ENCODE measurements around the gene CNTLN.

Gene CNTLN

DNA sequence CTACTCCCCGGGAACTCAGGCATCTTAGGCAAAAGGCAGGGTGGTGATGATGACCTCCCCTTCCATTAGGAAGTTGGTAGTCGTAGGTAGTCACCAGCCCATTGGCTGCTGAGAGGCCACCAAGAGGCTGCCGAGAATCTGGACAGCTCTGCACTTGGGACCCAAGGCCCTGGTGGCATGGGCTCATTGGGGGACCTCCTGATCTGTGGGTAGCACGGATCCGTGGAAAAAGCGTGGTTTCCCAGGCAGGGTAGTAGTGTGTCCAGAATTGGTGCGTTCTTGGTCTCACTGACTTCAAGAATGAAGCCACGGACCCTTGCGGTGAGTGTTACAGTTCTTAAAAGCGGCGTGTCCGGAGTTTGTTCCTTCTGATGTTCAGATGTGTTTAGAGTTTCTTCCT is 158.8 kb downstream of the CNTLN start:
- Histone ChIP-seq H3K27me3 (no peaks in the 10 kb centered on the region), H3K36me3 (peaks cover 13% of the 10 kb centered on the region), H3K4me1 (no peaks in the 10 kb centered on the region), H3K9ac (no peak overlapping the region), H3K4me2 (no peak overlapping the region), H3K27ac (no peak overlapping the region), H3K4me3 (no peak overlapping the region), H3K9me3 (peaks cover 24% of the 10 kb centered on the region), H4K20me1 (no peaks in the 10 kb centered on the region)
- TF ChIP-seq Cebpa-rat (IDR thresholded peaks at IDR 0.05): no peak

DNA sequence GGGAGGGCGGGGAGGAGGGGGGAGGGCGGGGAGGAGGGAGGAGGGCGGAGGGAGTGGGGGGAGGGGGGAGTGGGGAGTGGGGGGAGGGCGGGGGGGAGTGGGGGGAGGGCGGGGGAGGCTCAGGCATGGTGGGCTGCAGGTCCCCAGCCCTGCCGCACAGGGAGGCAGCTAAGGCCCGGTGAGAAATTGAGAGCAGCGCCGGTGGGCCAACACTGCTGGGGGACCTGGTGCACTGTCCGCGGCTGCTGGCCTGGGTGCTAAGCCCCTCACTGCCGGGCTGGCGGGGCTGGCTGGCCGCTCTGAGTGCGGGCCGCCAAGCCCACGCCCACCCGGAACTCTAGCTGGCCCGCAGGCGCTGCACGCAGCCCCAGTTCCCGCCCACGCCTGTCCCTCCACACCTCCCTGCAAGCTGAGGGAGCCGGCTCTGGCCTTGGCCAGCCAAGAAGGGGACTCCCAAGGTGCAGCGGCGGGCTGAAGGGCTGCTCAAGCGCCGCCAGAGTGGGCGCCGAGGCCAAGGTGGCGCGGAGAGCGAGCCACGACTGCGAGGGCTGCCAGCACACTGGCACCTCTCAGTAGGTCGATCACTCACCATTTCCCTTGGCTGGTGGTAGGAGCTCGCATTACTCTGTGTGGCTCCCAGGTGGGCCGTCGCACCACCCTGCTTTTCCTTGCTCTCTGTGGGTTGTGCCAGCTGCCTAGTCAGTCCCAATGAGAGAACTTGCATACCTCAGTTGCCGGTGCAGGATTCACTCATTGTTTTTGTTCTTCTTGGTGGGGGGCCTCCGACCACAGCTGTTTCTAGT is 160.2 kb downstream of the CNTLN start:
- Histone ChIP-seq H3K4me2 (no peak overlapping the region), H3K27me3 (no peaks in the 10 kb centered on the region), H4K20me1 (no peaks in the 10 kb centered on the region), H3K9me3 (peaks cover 24% of the 10 kb centered on the region), H3K9ac (no peak overlapping the region), H3K4me1 (no peaks in the 10 kb centered on the region), H3K36me3 (peaks cover 13% of the 10 kb centered on the region), H3K4me3 (no peak overlapping the region), H3K27ac (no peak overlapping the region)
- no peak for TF ChIP-seq Cebpa-rat (IDR thresholded peaks at IDR 0.05)

DNA sequence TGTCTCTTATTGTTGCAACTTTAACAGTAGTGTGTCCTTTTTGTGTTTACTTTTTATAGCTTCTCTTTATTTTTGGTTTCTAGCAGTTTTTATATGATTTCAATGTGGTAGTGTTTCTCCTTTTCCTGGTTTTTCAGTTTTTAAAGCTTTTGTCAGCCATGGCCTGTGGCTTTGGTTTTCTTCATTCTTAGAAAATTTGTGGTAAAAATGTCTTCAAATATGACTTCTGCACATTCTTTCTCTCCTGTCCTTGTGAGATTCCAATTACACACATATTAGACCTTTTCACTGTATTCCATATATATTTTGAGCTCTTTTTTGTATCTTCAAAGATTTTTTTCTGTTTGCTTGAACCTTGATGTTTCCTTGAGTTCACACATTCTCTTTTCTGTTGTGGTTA is 180.5 kb downstream of the CNTLN start:
- H3K9ac ChIP-seq: no peak overlapping the region
- TF ChIP-seq Cebpa-rat (IDR thresholded peaks at IDR 0.05): no peak

DNA sequence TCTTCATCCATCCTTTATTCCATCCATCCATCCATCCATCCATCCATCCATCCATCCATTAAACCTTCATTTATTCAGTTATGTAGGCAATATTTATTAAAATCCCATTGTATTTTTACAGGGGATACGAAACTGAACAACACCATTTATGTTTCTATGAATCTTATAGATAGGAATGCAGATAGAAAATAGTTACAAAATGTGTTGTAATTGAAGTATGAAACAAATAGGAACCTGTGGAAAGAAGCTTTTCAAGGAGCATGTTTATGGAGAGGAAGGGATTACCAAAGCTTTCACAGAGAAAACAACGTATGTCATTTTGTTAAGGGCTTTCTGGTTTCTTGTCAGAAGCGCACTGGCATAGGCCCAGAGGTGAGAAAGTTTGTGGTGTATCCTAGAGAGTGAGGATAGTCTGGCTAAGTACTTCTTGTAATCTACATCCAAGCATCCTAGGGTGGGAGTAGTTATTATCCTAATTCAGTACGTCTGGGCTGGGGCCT is 184.0 kb downstream of the CNTLN start:
- H3K4me3 ChIP-seq: no peak overlapping the region

More for the DNA sequence above, 180.5 kb downstream of the CNTLN start:
- H3K4me1 ChIP-seq: no peaks in the 10 kb centered on the region
- no peaks in the 10 kb centered on the region for H3K36me3 ChIP-seq
- H3K27ac ChIP-seq: no peak overlapping the region
- H3K27me3 ChIP-seq: no peaks in the 10 kb centered on the region
- H3K4me3 ChIP-seq: no peak overlapping the region
- no peaks in the 10 kb centered on the region for H4K20me1 ChIP-seq
- no peaks in the 10 kb centered on the region; the same call in 1 of the 2 replicates for H3K9me3 ChIP-seq
- H3K4me2 ChIP-seq: no peak overlapping the region

DNA sequence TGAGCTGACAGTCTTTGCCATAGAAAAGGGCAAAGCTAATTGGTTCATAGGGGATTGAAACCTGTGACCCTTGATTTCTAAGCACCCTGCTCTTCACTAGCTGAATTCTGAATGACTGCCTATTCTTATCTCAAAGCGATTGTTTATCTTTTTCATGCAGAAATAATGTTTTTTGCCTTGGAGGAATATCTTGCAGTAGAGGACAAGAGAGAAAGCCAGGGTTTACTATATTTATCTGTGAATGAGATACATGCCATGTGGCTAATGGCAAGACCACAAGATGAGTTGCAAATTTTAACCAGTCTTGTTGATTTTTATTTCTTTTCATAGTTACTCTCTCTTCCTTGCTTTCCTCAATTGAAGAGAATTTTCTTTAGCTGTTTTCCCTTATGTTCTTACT is 185.0 kb downstream of the CNTLN start:
- Histone ChIP-seq H3K27ac (no peak overlapping the region), H3K4me2 (no peak overlapping the region), H3K36me3 (no peaks in the 10 kb centered on the region)

More for the DNA sequence above, 184.0 kb downstream of the CNTLN start:
- H3K9me3 ChIP-seq: no peaks in the 10 kb centered on the region
- no peak overlapping the region for H3K4me2 ChIP-seq
- H3K27me3 ChIP-seq: no peaks in the 10 kb centered on the region
- H4K20me1 ChIP-seq: no peaks in the 10 kb centered on the region
- no peak overlapping the region for H3K27ac ChIP-seq
- no peak for TF ChIP-seq Cebpa-rat (IDR thresholded peaks at IDR 0.05)
- no peaks in the 10 kb centered on the region for H3K36me3 ChIP-seq
- no peaks in the 10 kb centered on the region for H3K4me1 ChIP-seq
- no peak overlapping the region for H3K9ac ChIP-seq

DNA sequence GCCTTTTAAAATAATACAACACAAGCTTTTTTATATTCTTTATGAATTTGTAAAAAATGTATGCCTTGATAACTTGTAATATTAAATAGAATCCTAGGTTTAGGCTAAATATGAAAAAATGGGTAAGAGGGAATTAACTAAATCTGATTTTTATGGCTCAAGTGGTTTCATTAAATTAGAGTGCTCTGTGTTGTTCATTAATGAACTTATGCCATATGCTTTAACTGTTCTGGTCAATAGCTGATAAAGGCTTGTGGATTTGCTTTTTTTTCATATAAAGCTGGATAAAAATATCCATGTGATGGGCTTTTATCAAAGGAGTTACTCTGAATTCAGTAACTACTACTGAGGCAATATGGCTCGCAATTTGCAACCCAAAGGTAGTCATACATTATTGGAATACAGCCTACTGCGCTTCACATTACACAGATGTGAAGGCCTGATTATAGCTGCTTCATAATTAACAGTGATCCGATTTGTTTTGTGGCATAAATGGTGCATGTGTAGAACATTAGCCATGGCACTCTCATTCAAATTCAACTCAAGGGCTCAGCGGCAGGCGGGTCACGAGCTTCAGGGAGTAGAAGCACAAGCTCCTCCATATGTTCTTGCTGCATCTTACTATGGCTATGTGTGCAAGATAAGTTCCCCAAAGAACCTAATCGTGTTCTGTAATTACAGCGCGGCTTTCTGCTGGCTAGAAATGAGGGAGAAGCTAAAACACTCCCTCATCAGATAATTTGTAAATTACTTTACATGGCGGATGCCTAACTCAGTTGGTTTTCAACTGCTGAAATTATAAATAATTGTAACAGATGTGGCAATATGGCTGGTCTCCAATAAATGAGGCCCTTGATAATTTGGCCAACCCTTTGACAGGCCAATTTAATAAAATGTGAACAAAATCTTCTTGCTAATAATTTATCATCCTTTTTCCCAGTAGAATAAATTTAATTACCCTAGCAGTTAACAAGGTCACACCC is 188.3 kb downstream of the CNTLN start:
- Histone ChIP-seq H3K9me3 (no peaks in the 10 kb centered on the region), H4K20me1 (no peaks in the 10 kb centered on the region), H3K4me3 (no peak overlapping the region), H3K27ac (no peak overlapping the region), H3K4me1 (no peaks in the 10 kb centered on the region), H3K36me3 (no peaks in the 10 kb centered on the region), H3K9ac (no peak overlapping the region), H3K4me2 (no peak overlapping the region), H3K27me3 (no peaks in the 10 kb centered on the region)
- no peak for TF ChIP-seq Cebpa-rat (IDR thresholded peaks at IDR 0.05)

More for the DNA sequence above, 185.0 kb downstream of the CNTLN start:
- TF ChIP-seq Cebpa-rat (IDR thresholded peaks at IDR 0.05): no peak
- H4K20me1 ChIP-seq: no peaks in the 10 kb centered on the region
- H3K9me3 ChIP-seq: no peaks in the 10 kb centered on the region
- H3K4me1 ChIP-seq: no peaks in the 10 kb centered on the region
- H3K9ac ChIP-seq: no peak overlapping the region
- H3K27me3 ChIP-seq: no peaks in the 10 kb centered on the region
- no peak overlapping the region for H3K4me3 ChIP-seq

DNA sequence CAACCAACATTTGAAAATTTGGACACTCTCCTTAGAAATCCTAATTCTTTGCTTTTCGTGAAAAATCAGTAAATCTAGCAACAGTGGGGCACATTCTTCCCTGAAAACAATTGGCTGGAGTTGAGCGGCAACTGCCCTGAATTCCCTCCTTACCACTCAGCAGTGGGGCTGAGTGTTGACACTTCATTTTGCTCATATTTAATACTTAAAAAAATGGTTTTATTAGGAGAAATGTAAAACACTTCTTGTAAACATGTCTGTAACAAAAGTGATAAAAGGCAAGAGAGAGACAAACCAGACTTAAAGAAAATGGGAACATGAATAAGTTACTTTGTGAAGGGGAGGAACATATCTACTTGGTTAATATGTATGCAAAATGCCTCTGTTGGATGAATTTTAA is 193.5 kb downstream of the CNTLN start:
- H3K4me1 ChIP-seq: no peaks in the 10 kb centered on the region
- H3K27me3 ChIP-seq: no peaks in the 10 kb centered on the region
- no peak overlapping the region for H3K4me2 ChIP-seq
- H4K20me1 ChIP-seq: no peaks in the 10 kb centered on the region
- H3K9me3 ChIP-seq: no peaks in the 10 kb centered on the region
- H3K36me3 ChIP-seq: no peaks in the 10 kb centered on the region
- H3K4me3 ChIP-seq: no peak overlapping the region
- H3K9ac ChIP-seq: no peak overlapping the region
- H3K27ac ChIP-seq: no peak overlapping the region
- no peak for TF ChIP-seq Cebpa-rat (IDR thresholded peaks at IDR 0.05)

DNA sequence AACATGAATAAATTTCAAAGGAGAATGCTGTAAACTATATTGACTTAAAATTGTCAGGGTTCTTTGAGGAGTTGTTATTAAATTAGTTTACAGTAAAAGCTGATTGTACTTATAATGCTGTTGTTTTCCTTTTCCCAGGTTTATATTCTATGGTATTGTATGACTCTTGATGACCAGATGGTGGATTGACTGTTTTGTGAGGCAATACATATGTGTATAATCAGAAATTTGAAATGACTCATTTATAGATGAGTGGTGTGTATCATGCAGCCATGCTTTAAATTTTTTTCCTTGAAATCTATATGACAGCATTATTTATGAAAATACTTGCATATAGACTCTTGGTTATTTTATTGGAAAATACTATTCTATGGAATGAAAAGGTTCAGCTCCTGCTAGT is 195.3 kb downstream of the CNTLN start:
- Histone ChIP-seq H3K36me3 (peaks cover 9% of the 10 kb centered on the region; the same call in 1 of the 2 replicates), H3K9me3 (no peaks in the 10 kb centered on the region), H3K4me2 (no peak overlapping the region), H4K20me1 (no peaks in the 10 kb centered on the region), H3K27ac (no peak overlapping the region), H3K4me3 (no peak overlapping the region), H3K27me3 (no peaks in the 10 kb centered on the region), H3K4me1 (no peaks in the 10 kb centered on the region), H3K9ac (no peak overlapping the region)
- TF ChIP-seq Cebpa-rat (IDR thresholded peaks at IDR 0.05): no peak

DNA sequence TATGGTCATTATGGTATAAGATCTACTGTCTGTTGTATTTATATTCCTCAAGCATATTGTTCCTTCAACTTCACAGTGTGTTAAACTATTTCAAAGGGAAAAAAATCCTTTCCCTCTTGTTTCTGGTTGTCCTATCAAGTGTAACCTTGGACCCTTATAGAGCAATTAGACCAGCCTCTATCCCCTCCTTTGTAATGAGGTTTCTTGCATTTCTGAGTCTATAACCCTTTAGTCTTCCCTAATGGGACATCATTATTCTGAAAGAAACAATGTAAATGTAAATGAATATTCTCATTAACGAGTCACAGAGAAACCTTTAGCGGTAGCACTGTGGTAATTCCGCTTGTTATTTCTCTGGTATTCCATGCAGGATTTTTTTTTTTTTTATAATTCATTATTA is 197.3 kb downstream of the CNTLN start:
- H3K4me2 ChIP-seq: no peak overlapping the region
- peaks cover 9% of the 10 kb centered on the region; the same call in 1 of the 2 replicates for H3K36me3 ChIP-seq
- no peaks in the 10 kb centered on the region for H3K9me3 ChIP-seq
- no peak overlapping the region for H3K9ac ChIP-seq
- H4K20me1 ChIP-seq: no peaks in the 10 kb centered on the region
- no peak for TF ChIP-seq Cebpa-rat (IDR thresholded peaks at IDR 0.05)
- H3K27ac ChIP-seq: no peak overlapping the region
- no peaks in the 10 kb centered on the region for H3K27me3 ChIP-seq
- no peak overlapping the region for H3K4me3 ChIP-seq
- H3K4me1 ChIP-seq: no peaks in the 10 kb centered on the region

Data from BLaER1 (cell line).